Stimulated activated CD4-positive, alpha-beta T cell treated with anti-CD3 and anti-CD28 coated beads, Interleukin-1b, Interleukin-23, amount 100 ng/mL, for 24 hours (primary cell): Measurements from ENCODE around the gene ELOA2.
"Not testable (repeated sequence)": the region's sequence is repeated elsewhere in the genome, so short reads cannot be mapped to it uniquely, and the experiment has no call there.

Experiments
- DNase-seq, 4 experiments: peaks; one replicate each; pipeline ENCODE4 v3.0.0-alpha.2; 2020; ENCODE audit warnings: low read depth in 4 of 4, low spot score in 1 of 4

Gene ELOA2

GRCh38 chr18:47023769-47024465, 11.5 kb downstream of the ELOA2 start:
- DNase-seq, result not testable (repeated sequence)

DNA sequence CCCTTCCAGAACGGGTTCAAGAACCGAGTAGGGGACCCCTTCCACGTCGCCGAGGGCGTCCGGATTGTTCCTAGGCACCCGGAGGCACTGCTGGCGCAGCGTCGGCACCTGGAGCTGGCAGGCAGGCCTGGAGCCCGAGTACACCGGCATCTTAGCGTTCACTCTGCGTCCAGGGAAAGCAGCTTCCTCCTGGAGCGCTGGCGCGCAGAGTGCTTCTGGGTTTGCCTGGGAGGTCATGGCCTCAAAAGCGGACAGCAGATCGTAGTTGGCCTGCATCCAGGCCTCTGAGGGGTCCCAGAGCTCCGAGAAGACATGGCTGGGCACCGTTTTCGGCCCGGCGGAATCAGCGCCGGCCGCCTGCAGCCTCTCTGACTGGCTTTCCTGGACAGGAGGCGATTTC, 12.6 kb downstream of the ELOA2 start:
- not testable (repeated sequence) for DNase-seq

DNA sequence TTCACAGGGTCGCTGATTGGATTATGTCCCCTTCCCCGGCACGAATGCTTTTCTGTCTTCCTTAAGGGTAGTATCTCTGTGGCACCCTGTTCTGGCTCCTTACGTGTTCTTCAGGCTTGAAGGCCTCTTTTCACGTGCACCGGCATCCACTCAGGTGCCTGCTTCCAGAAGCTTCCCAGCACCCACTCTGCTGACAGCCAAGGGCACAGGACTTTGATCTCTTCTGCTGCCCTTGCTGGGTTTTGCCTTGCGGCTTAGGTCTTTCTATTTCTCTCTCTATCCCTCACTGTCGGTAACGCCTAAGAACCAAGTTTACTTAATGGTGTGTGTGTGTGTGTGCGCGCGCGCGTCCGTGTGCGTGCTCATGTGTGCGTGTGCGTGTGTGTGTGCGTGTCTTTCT, 14.7 kb downstream of the ELOA2 start:
- DNase-seq, result not testable (repeated sequence)

DNA sequence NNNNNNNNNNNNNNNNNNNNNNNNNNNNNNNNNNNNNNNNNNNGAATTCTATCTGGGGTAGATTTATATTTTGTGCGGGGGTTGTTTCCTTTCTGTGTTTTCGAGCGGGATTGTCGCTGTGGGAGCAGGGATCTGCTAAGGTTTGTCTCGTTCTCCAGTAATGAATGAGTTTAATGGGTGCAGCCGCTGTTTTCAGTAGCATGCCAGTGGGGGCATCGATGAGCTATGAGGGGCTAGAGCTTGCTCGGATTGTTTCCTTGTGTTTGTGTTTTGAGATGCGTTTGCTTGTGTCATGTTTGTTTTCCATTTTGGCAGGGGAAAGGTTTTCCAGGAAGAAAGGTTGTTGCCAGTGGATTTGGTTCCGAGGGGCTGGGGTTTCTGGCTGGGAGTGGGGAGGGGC, 15.6 kb downstream of the ELOA2 start:
- not testable (repeated sequence) for DNase-seq
